Duodenal mucosa (tissue), 2 donors: ENCODE results near the gene KLHL6.

Experiments used
- H3K27ac ChIP-seq: one replicate; pipeline ENCODE4 v1.7.0; 2013; ENCODE audit warnings: low read depth, low read length
- H3K27me3 ChIP-seq, 2 donors: one replicate each; pipeline ENCODE4 v1.7.0; 2013; ENCODE audit warnings: low read length in 2 of 2, control low read depth in 1 of 2; ENCODE audit not compliant: insufficient read depth in 2 of 2, control insufficient read depth in 1 of 2
- H3K36me3 ChIP-seq, 2 donors: one replicate each; pipeline ENCODE4 v1.7.0; 2013; ENCODE audit warnings: low read length in 2 of 2, control low read depth in 1 of 2; ENCODE audit not compliant: insufficient read depth in 2 of 2, control insufficient read depth in 1 of 2
- H3K4me1 ChIP-seq, 2 donors: one replicate each; pipeline ENCODE4 v1.7.0; 2013; ENCODE audit warnings: low read length in 2 of 2, control low read depth in 1 of 2; ENCODE audit not compliant: insufficient read depth in 2 of 2, control insufficient read depth in 1 of 2
- H3K4me3 ChIP-seq, 2 donors: one replicate each; pipeline ENCODE4 v1.7.0; 2013; ENCODE audit warnings: low read length in 2 of 2, low read depth in 1 of 2
- H3K9ac ChIP-seq, 2 donors: one replicate each; pipeline ENCODE4 v1.7.0; 2013; ENCODE audit warnings: low read length in 2 of 2, low read depth in 1 of 2
- H3K9me3 ChIP-seq, 2 donors: one replicate each; pipeline ENCODE4 v1.7.0; 2013; ENCODE audit warnings: low read length in 2 of 2, control low read depth in 1 of 2; ENCODE audit not compliant: control insufficient read depth in 1 of 2

Gene KLHL6

GRCh38 chr3:183497313-183497712 is 58.2 kb downstream of the KLHL6 start:
- peaks cover 0 to 4% of the 10 kb centered on the region in 2 donors for H3K27me3 ChIP-seq
- H3K9ac ChIP-seq, result no peak overlapping the region
- no peaks in the 10 kb centered on the region for H3K4me1 ChIP-seq
- H3K36me3 ChIP-seq, result peaks cover 2 to 16% of the 10 kb centered on the region in 2 donors
- H3K4me3 ChIP-seq, result no peak overlapping the region
- H3K9me3 ChIP-seq, result no peaks in the 10 kb centered on the region
- H3K27ac ChIP-seq, result no peak overlapping the region

GRCh38 chr3:183496311-183496710 is 59.2 kb downstream of the KLHL6 start:
- no peak overlapping the region for H3K4me3 ChIP-seq
- H3K9ac ChIP-seq, result no peak overlapping the region
- no peaks in the 10 kb centered on the region for H3K4me1 ChIP-seq
- peaks cover 0 to 4% of the 10 kb centered on the region in 2 donors for H3K27me3 ChIP-seq
- H3K36me3 ChIP-seq, result peaks cover 3 to 20% of the 10 kb centered on the region in 2 donors
- H3K9me3 ChIP-seq, result no peaks in the 10 kb centered on the region
- no peak overlapping the region for H3K27ac ChIP-seq

GRCh38 chr3:183494341-183494740 is 61.2 kb downstream of the KLHL6 start:
- no peak overlapping the region for H3K9ac ChIP-seq
- H3K36me3 ChIP-seq, result peaks cover 3 to 8% of the 10 kb centered on the region in 2 donors

GRCh38 chr3:183493296-183494045 is 62.0 kb downstream of the KLHL6 start:
- Histone ChIP-seq H3K9ac (no peak overlapping the region), H3K4me1 (no peaks in the 10 kb centered on the region), H3K4me3 (no peak overlapping the region), H3K36me3 (peaks cover 3 to 7% of the 10 kb centered on the region in 2 donors), H3K27ac (no peak overlapping the region), H3K27me3 (no peaks in the 10 kb centered on the region), H3K9me3 (no peaks in the 10 kb centered on the region)

More at GRCh38 chr3:183494341-183494740, 61.2 kb downstream of the KLHL6 start:
- H3K4me1 ChIP-seq, result no peaks in the 10 kb centered on the region
- H3K4me3 ChIP-seq, result no peak overlapping the region
- H3K27me3 ChIP-seq, result no peaks in the 10 kb centered on the region
- H3K27ac ChIP-seq, result no peak overlapping the region
- no peaks in the 10 kb centered on the region for H3K9me3 ChIP-seq

GRCh38 chr3:183492849-183493179 is 62.7 kb downstream of the KLHL6 start:
- no peaks in the 10 kb centered on the region for H3K27me3 ChIP-seq
- no peak overlapping the region for H3K9ac ChIP-seq
- no peak overlapping the region for H3K4me3 ChIP-seq
- H3K4me1 ChIP-seq, result no peaks in the 10 kb centered on the region
- peaks cover 3 to 7% of the 10 kb centered on the region in 2 donors for H3K36me3 ChIP-seq
- H3K9me3 ChIP-seq, result no peaks in the 10 kb centered on the region
- no peak overlapping the region for H3K27ac ChIP-seq

GRCh38 chr3:183491923-183492848 is 63.3 kb downstream of the KLHL6 start:
- H3K4me3 ChIP-seq, result no peak overlapping the region
- no peaks in the 10 kb centered on the region for H3K9me3 ChIP-seq
- no peaks in the 10 kb centered on the region for H3K4me1 ChIP-seq
- H3K9ac ChIP-seq, result no peak overlapping the region
- H3K36me3 ChIP-seq, result peaks cover 3 to 7% of the 10 kb centered on the region in 2 donors
- no peaks in the 10 kb centered on the region for H3K27me3 ChIP-seq
- H3K27ac ChIP-seq, result no peak overlapping the region

GRCh38 chr3:183491109-183491922 is 64.2 kb downstream of the KLHL6 start:
- Histone ChIP-seq H3K27ac (no peak overlapping the region), H3K4me3 (no peak overlapping the region), H3K4me1 (no peaks in the 10 kb centered on the region), H3K27me3 (no peaks in the 10 kb centered on the region), H3K9ac (no peak overlapping the region), H3K9me3 (no peaks in the 10 kb centered on the region), H3K36me3 (peaks cover 3 to 7% of the 10 kb centered on the region in 2 donors)

GRCh38 chr3:183490653-183491052 is 64.9 kb downstream of the KLHL6 start:
- Histone ChIP-seq H3K27me3 (no peaks in the 10 kb centered on the region), H3K36me3 (peaks cover 3 to 7% of the 10 kb centered on the region in 2 donors), H3K4me3 (no peak overlapping the region), H3K9me3 (no peaks in the 10 kb centered on the region), H3K4me1 (no peaks in the 10 kb centered on the region), H3K27ac (no peak overlapping the region), H3K9ac (no peak overlapping the region)

- no peak overlapping the region for H3K27ac ChIP-seq
Observed at GRCh38 chr3:183490211-183490601, 65.3 kb downstream of the KLHL6 start.

More at GRCh38 chr3:183490211-183490601, 65.3 kb downstream of the KLHL6 start:
- no peaks in the 10 kb centered on the region for H3K4me1 ChIP-seq
- no peaks in the 10 kb centered on the region for H3K27me3 ChIP-seq
- H3K36me3 ChIP-seq, result peaks cover 3 to 7% of the 10 kb centered on the region in 2 donors
- H3K9me3 ChIP-seq, result no peaks in the 10 kb centered on the region
- no peak overlapping the region for H3K4me3 ChIP-seq
- no peak overlapping the region for H3K9ac ChIP-seq
